GM21737 (cell line): ENCODE data around the gene ATF6.

Experiments used
- ATAC-seq: cut with Tn5 transposase; IDR thresholded peaks from one replicate; pipeline ENCODE4 v1.9.1; 2021; ENCODE audit warnings: mild to moderate bottlenecking, moderate library complexity; ENCODE audit not compliant: unreplicated experiment

ATF6 gene

DNA sequence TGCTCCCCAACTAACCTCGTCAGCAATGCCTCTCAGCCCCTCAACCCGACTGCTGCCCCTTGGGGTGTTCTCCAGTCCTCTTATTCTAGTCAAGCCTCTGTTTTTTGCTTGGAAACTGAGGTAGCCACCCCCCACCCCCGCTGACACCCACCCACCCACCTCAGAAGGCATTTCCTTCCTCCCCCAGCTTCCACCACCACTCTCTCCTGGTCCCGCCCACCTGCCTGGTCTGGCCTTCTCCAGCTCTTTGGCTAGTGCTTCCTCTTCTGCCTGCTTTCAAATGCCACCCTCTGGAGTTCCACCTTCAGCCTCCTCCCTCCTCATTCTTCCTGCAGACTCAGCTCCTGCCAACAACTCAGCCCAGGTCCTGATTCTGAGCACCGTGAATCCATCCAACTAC is 222.3 kb downstream of the ATF6 start:
- ATAC-seq: no peak

GRCh38 chr1:161989108-161989507 is 223.0 kb downstream of the ATF6 start:
- no peak for ATAC-seq

GRCh38 chr1:161989786-161990185 is 223.7 kb downstream of the ATF6 start:
- ATAC-seq: no peak

GRCh38 chr1:161993576-161993975 is 227.5 kb downstream of the ATF6 start:
- ATAC-seq: no peak

GRCh38 chr1:161994175-161994668 is 228.1 kb downstream of the ATF6 start:
- ATAC-seq: no peak

- no peak for ATAC-seq
Measured at GRCh38 chr1:161997152-161997551, 231.0 kb downstream of the ATF6 start.

GRCh38 chr1:161998811-161999210 is 232.7 kb downstream of the ATF6 start:
- no peak for ATAC-seq

- ATAC-seq: no peak
Measured at GRCh38 chr1:161999301-162000052, 233.4 kb downstream of the ATF6 start.

DNA sequence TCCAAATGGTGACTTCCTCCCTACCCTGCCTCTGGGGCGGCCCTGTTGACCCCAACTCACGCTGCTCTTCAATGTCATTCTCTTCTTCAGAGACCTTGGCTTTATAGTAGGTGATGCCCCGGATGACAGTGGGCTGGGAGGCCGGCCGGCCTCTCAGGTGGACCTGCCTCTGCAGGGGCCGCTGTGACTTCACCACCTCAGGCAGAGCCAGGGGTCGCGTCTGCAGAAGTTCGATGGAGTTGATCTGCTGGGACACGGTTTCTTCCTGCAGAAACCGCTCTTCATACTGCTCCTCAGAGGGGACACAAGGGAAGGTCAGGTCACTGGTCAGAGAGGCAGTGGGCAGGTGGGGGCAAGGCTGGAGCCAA is 233.9 kb downstream of the ATF6 start:
- no peak for ATAC-seq

GRCh38 chr1:162003061-162003829 is 237.1 kb downstream of the ATF6 start:
- no peak for ATAC-seq

GRCh38 chr1:162003830-162004215 is 237.7 kb downstream of the ATF6 start:
- no peak for ATAC-seq

DNA sequence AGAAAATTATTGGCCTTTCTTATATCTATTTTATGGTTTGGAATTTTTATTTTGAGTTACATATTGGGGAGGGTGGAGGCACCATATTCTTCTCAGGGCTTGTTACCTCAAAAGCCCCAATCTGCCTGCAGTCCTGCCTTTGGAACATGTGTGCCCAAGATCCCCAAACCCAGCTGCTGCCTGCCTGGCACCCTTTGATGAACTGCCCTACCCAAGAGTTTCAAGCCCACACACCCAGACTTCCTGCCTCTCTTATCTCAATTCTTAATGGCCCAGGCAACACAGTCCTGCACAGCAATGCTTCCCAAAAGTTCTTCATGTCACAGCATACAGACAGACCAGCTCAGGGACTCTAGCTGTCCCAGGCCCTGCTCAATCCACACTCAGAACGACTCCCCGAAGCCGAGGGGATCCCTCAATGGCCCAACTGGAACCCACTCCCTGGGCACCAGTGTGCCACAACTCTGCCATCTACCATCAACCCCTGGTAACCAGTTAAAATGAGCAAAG is 238.4 kb downstream of the ATF6 start:
- ATAC-seq: no peak

DNA sequence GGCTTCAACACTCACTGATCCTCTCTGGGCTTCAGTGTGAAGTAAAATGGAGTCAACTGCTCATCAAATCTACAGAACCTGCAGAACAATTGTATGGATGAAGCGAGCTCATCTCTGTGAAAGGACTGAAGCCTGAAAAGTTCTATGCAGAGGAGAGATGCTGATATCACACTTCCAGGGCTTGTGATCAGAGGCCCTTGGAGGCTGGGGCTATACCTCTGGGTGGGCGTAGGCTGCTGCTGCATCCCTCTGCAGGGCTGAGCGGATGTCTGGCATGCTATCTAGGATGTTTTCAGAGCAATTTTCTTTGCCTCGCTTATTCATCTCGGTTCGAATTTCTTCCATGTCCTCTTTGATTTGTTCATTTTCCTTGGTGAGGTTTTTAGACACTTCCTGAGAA is 240.0 kb downstream of the ATF6 start:
- no peak for ATAC-seq

DNA sequence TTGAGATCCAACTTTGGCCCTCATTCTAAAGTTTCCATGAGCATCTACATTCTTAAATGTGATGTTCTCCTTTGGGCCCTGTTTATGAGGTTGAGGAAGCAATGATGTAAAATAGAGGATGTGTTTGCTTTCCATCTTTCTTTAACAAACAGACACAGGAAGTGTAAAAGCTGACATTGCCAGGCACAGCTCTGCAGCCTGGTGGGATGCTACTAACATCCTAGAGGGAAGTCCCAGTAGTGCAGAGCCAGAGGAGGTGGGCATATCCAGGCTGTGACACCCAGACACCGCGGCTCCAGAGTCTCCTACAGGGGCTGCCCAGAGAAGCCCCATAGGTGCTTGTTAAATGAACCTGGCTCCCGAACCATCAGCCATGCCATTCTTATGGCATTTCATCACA is 241.3 kb downstream of the ATF6 start:
- no peak for ATAC-seq

DNA sequence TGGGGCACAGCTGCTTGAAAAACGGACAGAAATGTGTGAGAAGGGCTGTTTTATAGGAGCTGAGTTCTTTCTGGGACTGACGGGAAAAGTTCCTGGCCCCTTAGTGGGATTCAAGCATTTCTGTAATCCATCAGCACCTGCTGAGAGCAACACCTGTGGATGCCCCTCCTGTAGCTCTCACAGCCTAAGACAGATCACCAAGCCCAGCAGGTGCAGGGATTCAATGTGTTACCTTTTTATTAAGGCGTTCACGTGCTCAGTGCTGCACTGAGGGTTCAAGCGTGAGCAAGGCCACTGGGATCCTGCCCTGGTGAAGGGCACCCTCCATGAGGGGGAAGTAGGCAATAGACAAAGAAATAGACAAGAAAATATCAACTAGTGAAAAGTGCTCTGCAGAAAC is 242.7 kb downstream of the ATF6 start:
- no peak for ATAC-seq

DNA sequence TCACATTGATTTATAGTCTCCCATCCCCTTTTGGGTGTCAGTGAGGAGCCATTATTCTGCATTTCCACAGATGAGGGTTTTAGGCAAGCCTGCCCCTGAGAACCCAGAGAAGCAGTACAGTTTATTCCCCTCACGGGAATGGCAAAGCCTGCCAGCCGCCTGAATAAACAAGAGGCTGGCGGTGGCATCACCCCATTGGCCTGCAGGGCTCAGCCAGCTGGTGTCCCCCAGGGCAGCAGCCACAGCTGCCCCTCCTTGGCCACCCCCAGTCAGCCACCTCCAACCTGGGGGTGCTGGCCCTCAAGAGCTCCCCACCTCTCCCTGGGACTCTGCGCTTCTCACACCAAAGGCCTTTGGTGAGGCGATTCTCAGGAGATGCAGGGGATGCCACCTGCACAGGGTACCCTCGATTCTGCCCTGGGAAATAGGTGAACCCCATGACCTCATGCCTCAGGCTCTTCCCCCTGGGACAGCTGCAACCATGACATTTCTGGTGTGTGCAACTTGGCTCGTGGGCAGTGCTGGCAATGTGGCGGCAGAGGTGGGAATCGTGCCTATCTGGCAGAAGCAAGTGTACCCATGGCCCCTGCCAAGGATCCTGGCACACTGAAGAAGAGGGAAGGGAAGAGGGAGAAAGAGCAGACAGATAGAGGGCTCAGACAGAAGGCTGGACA is 243.5 kb downstream of the ATF6 start:
- no peak for ATAC-seq

DNA sequence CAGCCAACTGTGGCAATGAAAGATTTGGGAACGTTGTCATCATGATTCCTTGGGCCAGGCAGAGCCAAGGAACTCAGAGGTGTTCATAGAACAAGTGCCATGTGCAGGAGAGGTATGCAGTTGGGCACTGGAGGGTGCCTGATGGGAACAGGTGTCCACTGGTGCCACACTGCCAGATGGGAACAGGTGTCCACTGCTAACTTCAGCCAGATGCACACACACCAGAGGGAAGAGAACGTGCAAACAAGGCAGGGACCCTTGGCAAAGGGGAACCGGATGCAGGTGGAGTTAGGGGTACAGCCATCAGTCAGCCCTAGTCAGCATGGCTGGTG is 244.0 kb downstream of the ATF6 start:
- no peak for ATAC-seq

DNA sequence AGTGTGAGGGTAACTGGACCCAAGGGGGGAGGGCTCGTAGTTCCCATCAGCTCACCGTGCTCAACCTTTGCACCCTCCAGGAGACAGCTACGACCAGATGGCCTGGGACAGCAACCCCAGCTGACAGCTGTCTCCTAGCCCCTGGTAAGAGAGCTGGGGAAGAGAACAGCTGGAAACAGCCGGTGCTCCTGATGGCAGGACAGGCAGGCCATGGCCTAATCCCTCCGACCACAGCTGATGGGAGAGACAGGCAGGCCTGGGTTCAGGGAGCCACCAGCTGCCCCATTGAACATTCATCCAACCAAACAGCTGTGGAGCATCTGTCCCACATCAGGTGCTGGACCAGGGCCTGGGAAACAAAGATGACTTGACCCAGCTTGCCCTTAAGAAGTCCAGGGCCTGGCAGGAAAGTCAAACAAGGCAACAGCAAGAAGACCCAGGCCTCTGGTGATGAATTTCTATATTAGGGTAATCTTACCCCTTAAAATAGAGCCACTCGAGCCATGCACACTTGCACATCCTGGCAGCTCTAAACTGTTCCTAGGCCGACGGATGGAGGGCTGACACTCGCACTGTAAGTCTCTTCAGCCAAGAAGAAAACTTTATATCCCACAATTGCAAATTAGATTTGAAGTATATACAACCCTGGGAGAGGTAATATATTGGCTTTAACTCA is 245.4 kb downstream of the ATF6 start:
- ATAC-seq: no peak

DNA sequence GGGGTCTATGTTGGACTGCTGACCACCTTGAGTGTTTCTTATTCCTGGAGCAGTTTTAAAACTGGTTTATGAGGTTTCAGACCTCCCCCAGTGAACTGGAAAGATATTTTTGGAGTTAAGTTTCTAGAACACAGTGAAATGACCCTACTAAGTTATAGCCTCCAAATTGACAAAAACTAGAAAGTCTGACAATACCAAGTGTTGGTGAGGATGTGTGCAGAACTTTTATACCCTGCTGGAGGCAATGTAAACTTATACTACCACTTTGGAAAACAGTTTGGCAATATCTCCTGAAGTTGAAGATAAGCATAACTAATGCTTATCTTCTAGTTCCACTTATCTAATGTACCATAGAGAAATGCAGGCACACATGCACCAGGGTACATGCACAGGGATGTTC is 247.2 kb downstream of the ATF6 start:
- ATAC-seq: no peak
